Ishikawa (cell line): Measurements from ENCODE around the gene IFNA6.

ENCODE experiments used
- EGR1 ChIP-seq: IDR thresholded peaks from 2 replicates; pipeline ENCODE4 v1.6.1; 2012
- RAD21 ChIP-seq: IDR thresholded peaks from 2 replicates; pipeline ENCODE4 v1.6.1; 2012; ENCODE audit warnings: low read depth
- TCF12 ChIP-seq: IDR thresholded peaks from 2 replicates; pipeline ENCODE4 v1.6.1; 2012; ENCODE audit warnings: low read depth
- TEAD4 ChIP-seq: IDR thresholded peaks from 2 replicates; pipeline ENCODE4 v1.6.1; 2012

GRCh38 chr9:21317956-21318923, 32.4 kb downstream of the IFNA6 start:
- TF ChIP-seq RAD21: peak; percentile 66
- no peak for TF ChIP-seq TCF12
- TF ChIP-seq TEAD4: no peak
- TF ChIP-seq EGR1: no peak
